EL (cell line): ENCODE data around the gene C1orf167.

Experiments used
- DNase-seq: peaks from one replicate; pipeline ENCODE4 v3.0.0-alpha.2; 2016

C1orf167 gene

GRCh38 chr1:11761988-11762406 lies at the start of gene C1orf167:
Gene C1orf167, plus strand, starts transcription at chr1:11762193. Its CDS starts 2,208 bp downstream, at chr1:11764401.
- no peak for DNase-seq

- no peak for DNase-seq
These were observed 49.7 kb upstream of the C1orf167 start for GRCh38 chr1:11712285-11712684.

- DNase-seq = no peak
These were observed 48.9 kb upstream of the C1orf167 start for GRCh38 chr1:11713095-11713494.

GRCh38 chr1:11714831-11715575 lies 47.0 kb upstream of the C1orf167 start:
- DNase-seq = no peak

GRCh38 chr1:11719313-11720032 lies 42.5 kb upstream of the C1orf167 start:
- peak; percentile 51 for DNase-seq

GRCh38 chr1:11720033-11720376 lies 42.0 kb upstream of the C1orf167 start:
- no peak for DNase-seq

GRCh38 chr1:11720525-11720924 lies 41.5 kb upstream of the C1orf167 start:
- DNase-seq = no peak

- DNase-seq = no peak
These were observed 40.7 kb upstream of the C1orf167 start for GRCh38 chr1:11721311-11721710.

- DNase-seq = no peak
These were observed 39.5 kb upstream of the C1orf167 start for GRCh38 chr1:11722538-11722937.

GRCh38 chr1:11725616-11726015 lies 36.4 kb upstream of the C1orf167 start:
- DNase-seq = no peak

GRCh38 chr1:11727119-11727518 lies 34.9 kb upstream of the C1orf167 start:
- no peak for DNase-seq

GRCh38 chr1:11728126-11728806 lies 33.7 kb upstream of the C1orf167 start:
- DNase-seq = no peak

GRCh38 chr1:11729155-11729497 lies 32.9 kb upstream of the C1orf167 start:
- DNase-seq = no peak

- DNase-seq = no peak
These were observed 32.2 kb upstream of the C1orf167 start for GRCh38 chr1:11729498-11730428.

- DNase-seq = peak; percentile 54
These were observed 31.5 kb upstream of the C1orf167 start for GRCh38 chr1:11730429-11730891.

- no peak for DNase-seq
These were observed 30.2 kb upstream of the C1orf167 start for GRCh38 chr1:11731691-11732283.

- DNase-seq = no peak
These were observed 28.7 kb upstream of the C1orf167 start for GRCh38 chr1:11733306-11733705.

- no peak for DNase-seq
These were observed 26.5 kb upstream of the C1orf167 start for GRCh38 chr1:11735531-11735853.

- peak; percentile 90 for DNase-seq
These were observed 25.9 kb upstream of the C1orf167 start, which contains the start of gene AGTRAP for GRCh38 chr1:11735854-11736745. Gene AGTRAP, plus strand, starts transcription at chr1:11736136. Its CDS starts 73 bp downstream, at chr1:11736209.

- DNase-seq = peak; percentile 63
These were observed 25.0 kb upstream of the C1orf167 start for GRCh38 chr1:11736746-11737639.
